Left ventricle myocardium superior (tissue), 1 donor: ENCODE results near the gene ITPR1. TPM values are rescaled to one million over a fixed set of nuclear protein-coding genes. Genes with fewer than 3 reads are reported as not detected.

Experiments
- ATAC-seq: fragments of 200-7000 bp; cut with Tn5 transposase; one replicate; pipeline ENCODE4 v1.9.1; 2020; ENCODE audit warnings: mild to moderate bottlenecking, moderate library complexity
- DNase-seq: peaks from one replicate; pipeline ENCODE4 v3.0.0-alpha.2; 2020
- intact Hi-C: fragments of 100-400 bp; cut with micrococcal nuclease; formaldehyde crosslinking; loops from one replicate; pipeline ENCODE4 v1.11.0; 2022
- total RNA-seq: library from RNA; stranded (reverse); fragmentation: NEBNext Ultra II Directional; extraction: Animal tissue kit (Norgen Biotek cat#: 25700); gene quantifications from one replicate; pipeline ENCODE4 v1.2.1, GENCODE V29; 2021
- donor health status: DM: no; HTN: yes; CAD: no; lungs with severe emphysema.

The ITPR1 gene
- total RNA-seq, 1 donor from 2014 or later: 16.6 TPM

DNA sequence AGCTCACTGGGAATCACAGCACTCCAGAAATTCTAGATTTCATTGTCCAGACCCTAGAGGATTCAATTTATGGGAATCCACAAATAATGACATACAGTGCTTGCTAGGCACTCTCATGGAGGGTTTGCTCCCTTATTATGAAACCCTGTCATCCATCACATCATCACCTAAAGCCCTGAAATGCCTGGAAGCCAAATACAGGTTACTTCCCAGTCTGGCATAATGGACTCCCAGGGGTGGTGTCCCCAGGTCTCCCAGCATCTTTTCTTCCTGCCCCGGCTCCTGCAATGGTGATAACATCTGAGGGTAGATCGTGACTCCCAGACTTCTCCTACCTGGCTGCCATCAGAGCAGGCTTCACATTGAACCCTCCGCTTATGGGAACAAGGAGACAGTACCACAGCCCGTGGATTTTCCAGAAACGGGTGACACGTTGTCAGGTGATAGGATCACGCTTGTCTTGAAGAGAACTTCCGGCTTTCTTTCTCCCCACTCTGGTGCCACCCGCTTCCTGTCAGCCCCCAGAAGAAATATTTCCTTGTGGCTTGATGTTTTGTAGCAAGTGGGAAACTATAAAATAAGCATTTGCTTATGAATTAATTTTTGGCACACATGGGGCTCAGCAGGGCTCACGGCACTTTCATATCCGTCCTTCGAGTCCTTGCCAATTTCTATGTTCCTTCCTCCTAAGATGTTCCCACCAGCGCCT lies 247.4 kb downstream of the ITPR1 start:
- DNase-seq: peak; percentile 44
- ATAC-seq: peak; percentile 66
- intact Hi-C loops: no loop called here

GRCh38 chr3:4741106-4741403 lies 247.9 kb downstream of the ITPR1 start:
- intact Hi-C loops: no loop called here
- DNase-seq (no peak), ATAC-seq (no peak)

- DNase-seq (peak; percentile 43), ATAC-seq (peak; percentile 87)
- intact Hi-C loops: no loop called here
Measured at GRCh38 chr3:4741404-4742307, 248.5 kb downstream of the ITPR1 start.

DNA sequence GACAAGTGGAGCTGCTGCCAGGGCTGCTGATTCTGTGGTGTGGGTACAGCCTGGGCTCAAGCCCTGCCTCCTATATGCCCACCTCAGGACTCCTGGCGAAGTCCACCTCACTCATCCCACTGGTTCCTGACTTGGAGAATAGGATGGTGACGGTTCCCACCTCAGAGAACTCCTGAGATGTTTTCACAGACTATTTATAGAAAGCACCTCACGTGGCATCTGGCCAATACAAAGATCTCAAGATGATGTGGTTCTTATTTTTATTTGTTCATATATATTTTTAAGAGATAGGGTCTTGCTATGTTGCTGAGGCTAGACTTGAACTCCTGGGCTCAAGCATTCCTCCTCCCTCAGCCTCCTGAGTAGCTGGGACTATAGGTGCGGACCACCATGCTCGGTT lies 249.2 kb downstream of the ITPR1 start:
- intact Hi-C loops: no loop called here
- no peak for ATAC-seq
- no peak for DNase-seq

DNA sequence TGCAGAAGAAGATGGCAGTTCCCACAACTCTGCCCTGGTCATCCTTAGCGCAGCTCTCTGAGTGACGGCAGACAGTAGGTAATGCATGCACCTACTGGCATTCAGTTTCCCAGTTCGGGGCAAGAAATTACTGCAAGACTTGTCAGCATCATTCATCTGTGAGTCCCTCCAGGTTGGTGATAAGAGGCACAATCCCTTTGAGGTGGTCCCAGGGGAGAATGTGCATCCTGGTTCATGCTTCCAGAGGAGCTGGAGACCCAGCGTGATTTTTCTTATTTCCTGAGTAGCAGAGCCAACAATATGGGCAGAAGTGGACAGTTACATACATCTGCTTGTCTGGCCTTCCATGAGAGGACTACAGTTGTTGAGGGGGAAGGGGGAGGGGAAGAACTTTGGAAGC lies 250.2 kb downstream of the ITPR1 start:
- ATAC-seq (no peak), DNase-seq (no peak)
- intact Hi-C loops: no loop called here

DNA sequence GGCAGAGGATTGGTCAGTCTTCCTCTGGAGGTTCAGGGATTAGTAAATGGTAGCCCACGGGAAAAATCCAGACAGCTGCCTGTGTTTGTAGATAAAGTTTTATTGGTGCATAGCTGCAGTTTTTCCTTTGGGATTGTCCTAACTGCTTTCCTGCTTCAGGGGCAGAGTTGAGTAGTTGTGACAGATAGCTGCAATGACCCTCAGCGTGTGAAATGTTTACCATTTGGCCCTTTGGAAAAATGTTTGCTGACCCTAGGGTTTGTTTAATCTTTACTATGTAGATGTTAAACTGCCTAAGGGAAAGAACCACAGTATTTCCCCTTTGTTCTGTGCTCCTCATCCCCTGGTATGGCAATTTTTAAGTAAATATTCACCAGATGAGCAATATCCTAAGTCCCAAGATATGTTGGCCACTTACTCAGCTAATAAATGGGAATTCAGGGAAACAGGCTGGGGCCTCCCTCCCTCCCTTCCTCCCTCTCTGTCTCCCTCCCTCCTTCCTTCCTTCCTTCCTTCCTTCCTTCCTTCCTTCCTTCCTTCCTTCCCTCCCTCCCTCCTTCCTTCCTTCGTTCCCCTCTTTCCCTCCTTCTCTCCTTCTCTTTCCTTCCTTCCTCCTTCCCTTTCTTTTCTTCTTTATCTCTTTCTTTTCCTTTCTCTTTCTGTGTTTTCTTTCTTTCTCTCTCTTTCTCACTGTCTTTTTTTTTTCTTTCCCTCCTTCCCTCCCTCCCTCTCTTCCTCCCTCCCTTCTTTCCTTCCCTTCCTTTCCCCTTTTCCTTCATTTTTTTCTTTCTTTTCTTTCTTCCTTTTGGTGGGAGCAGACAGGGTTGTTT lies 251.5 kb downstream of the ITPR1 start:
- ATAC-seq (no peak), DNase-seq (no peak)
- intact Hi-C loops: no loop called here

DNA sequence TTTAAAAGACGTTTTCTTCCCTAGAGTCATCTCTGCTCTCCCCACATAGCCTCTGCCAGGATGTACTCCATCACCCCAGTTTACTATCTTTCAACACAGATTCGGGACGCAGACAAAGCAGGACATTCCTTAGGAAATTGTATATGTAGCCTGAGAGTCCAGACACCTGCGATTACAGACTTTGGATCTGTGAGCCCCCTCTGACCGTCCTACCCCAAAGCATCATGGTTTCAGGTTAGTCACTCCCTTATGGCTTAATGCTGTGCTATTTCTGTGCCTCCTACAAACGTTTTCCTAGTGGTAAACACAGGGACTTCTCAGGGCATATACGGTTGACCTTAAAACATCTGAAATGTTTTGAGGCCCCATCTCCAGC lies 252.1 kb downstream of the ITPR1 start:
- no peak for ATAC-seq
- intact Hi-C loops: no loop called here
- DNase-seq: no peak

DNA sequence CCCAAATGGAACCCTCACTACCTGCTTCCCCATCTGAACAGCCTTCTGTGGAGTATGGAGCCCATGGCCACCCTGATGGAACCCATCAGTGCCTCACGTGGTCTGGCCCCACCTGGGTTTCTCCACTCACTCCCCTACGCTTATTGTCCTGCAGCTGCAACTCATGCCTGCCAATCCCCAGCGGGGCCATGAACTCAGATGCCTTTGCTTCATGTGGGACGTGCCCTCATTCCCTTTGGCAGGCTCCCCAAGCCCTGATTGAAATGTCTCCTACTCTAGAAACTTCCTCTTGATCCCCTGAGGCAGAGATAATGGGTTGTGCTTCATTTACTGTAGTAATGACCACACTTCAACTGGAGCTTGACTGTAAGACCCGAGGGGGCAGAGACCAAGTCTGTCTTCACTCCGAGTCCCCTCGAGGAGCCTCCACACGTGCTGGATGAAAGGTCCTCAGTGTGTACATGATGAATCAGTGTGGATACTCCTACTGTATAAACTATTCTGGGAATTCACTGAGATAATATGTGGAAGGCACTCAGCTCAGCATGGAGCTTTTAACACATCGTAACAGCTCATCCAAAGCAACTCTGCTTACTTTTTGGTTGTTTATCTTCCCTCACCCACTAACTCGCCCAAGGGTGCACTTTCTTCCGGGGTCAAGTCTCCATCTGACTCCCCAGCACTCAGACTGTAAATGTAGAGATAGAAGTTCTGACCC lies 253.3 kb downstream of the ITPR1 start:
- peak; percentile 3 for ATAC-seq
- DNase-seq: peak; percentile 57
- intact Hi-C loops: no loop called here

DNA sequence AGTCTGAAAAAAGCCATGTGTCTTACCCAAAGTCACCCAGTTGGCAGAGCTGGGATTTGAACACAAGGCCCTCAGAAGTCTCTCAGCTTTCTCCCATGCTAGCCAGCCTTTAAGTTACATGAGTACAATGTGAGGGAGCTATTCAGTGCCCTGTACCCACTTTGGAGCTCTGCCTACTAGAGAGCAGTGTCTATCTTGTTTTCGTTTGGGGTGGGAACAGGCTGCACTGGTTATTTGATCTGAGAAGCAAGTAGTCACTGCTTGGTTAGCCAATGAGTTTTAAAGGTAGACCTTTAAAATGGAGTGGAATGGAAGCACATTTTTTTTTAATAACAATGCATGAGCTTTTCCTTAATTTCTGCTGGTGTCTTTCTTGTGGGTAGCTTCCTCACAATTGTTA lies 255.0 kb downstream of the ITPR1 start:
- intact Hi-C loops: no loop called here
- DNase-seq (no peak), ATAC-seq (no peak)

- intact Hi-C loops: no loop called here
- no peak for DNase-seq
- ATAC-seq: no peak
Measured at GRCh38 chr3:4748701-4749378, 255.7 kb downstream of the ITPR1 start.

DNA sequence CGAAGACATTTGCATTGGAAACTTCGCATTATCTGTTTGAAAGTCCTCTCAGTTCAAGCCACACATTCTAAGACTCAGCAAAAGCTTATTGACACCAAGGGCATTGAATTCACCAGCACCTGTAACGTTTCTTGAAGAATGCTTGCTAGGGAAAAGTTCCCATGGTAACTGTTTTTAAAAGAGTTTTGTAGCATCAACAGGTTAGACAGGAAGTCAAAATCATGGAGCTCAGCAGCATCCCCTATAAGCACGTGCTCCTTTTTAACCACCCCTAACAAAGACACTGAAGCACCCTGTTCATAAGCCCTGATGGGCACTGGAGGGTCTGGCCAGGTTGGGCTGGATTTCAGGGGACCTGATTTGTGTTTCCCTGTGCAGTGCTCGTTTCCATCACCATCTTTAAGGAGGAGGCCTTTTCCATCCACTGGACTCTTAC lies 256.4 kb downstream of the ITPR1 start:
- ATAC-seq: no peak
- intact Hi-C loops: no loop called here
- no peak for DNase-seq

GRCh38 chr3:4750306-4750968 lies 257.3 kb downstream of the ITPR1 start:
- DNase-seq (no peak), ATAC-seq (peak; percentile 57)
- intact Hi-C loops: no loop called here

DNA sequence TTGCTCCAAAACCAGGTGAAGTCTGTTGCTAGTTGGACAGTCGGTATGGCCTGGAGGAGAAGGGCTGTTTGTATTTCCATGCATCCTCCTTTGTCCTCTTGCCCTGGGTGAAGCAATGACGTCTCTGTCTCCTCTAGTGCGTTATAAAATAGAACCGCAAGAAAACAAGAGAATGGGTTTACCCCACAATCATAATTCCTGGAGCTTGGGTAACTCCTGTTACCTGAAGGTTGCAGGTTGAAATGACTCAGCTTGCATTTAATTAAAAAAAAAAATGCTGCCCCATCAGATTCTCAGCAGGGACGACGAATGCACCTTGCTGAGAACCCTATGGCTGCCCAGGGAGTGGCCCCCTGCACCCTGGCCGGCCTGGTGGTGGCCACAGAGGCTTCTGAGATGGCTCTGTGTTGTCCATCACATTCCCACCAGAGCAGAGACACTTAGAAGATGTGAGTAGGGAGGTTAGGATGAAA lies 257.9 kb downstream of the ITPR1 start:
- intact Hi-C loops: no loop called here
- DNase-seq (no peak), ATAC-seq (no peak)

DNA sequence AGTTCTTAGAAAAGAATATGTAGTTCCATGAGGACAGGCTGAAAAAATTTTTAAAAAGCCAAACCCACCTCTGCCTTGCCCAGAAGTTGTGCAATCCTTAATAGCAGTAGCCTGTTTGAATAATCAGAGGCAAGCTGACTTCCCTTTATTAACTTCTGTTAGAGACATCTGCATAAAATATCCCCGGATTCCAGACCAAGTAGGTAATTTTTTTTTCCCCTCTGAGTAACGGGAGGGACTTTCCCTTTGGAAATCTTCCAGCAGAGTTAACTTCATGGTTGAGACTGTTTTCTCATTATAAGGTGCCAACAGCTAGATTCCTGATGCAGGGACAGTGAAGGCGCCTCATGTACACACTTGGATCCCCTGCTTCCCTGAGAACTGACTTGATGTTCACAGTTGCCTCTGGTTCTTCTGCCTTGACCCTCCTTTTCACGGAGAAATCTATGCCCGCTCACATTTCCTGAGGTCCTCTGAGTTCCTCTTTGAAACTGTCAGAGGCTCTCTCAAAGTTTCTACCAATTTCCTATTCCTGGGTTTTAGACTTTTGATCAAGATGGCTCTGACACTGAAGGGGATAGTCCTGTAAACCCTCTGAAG lies 258.5 kb downstream of the ITPR1 start:
- intact Hi-C loops: no loop called here
- DNase-seq (no peak), ATAC-seq (peak; percentile 78)

GRCh38 chr3:4752201-4753072 lies 259.3 kb downstream of the ITPR1 start:
- ATAC-seq (peak; percentile 7), DNase-seq (no peak)
- intact Hi-C loops: no loop called here

GRCh38 chr3:4753073-4753691 lies 260.0 kb downstream of the ITPR1 start:
- intact Hi-C loops: no loop called here
- ATAC-seq (no peak), DNase-seq (no peak)
